Suprapubic skin (tissue), 4 donors: ENCODE results near the gene INF2. TPM values are rescaled to one million over a fixed set of nuclear protein-coding genes. Genes with fewer than 3 reads are reported as not detected.
"Not testable (repeated sequence)": the region's sequence is repeated elsewhere in the genome, so short reads cannot be mapped to it uniquely, and the experiment has no call there.

Source experiments
- DNase-seq, 2 donors: peaks; one replicate each; pipeline ENCODE4 v3.0.0-alpha.2; 2019; ENCODE audit warnings: low spot score in 2 of 2
- H3K27ac ChIP-seq: fragments of 200-600 bp; sonication (generic); one replicate; pipeline ENCODE4 v1.5.1; 2019
- H3K27me3 ChIP-seq: fragments of 200-600 bp; sonication (generic); one replicate; pipeline ENCODE4 v1.5.1; 2019
- H3K36me3 ChIP-seq: fragments of 200-600 bp; sonication (generic); one replicate; pipeline ENCODE4 v1.5.1; 2019
- H3K4me1 ChIP-seq: fragments of 200-600 bp; sonication (generic); one replicate; pipeline ENCODE4 v1.5.1; 2019
- H3K4me3 ChIP-seq: fragments of 200-600 bp; sonication (generic); one replicate; pipeline ENCODE4 v1.5.1; 2019; ENCODE audit warnings: mild to moderate bottlenecking
- H3K9me3 ChIP-seq: fragments of 200-600 bp; sonication (generic); one replicate; pipeline ENCODE4 v1.5.1; 2019
- CTCF ChIP-seq, 2 donors: fragments of 200-600 bp in 1 of 2; fragments of 450-650 bp in 1 of 2; sonication (generic) in 1 of 2; IDR thresholded peaks; one replicate each; pipeline ENCODE4 v1.5.1; 2016 to 2019; ENCODE audit warnings: antibody characterized with exemption in 2 of 2, mild to moderate bottlenecking in 1 of 2, moderate library complexity in 1 of 2
- EP300 ChIP-seq: sonication (generic); formaldehyde crosslinking; IDR thresholded peaks from one replicate; pipeline ENCODE4 v1.6.1; 2017; ENCODE audit warnings: antibody characterized with exemption
- POLR2A ChIP-seq, 2 donors: fragments of 450-650 bp; IDR thresholded peaks; one replicate each; pipeline ENCODE4 v1.6.1; 2017; ENCODE audit warnings: antibody characterized with exemption in 2 of 2, mild to moderate bottlenecking in 2 of 2, moderate library complexity in 2 of 2
- POLR2AphosphoS5 ChIP-seq, 3 donors: sonication (generic); formaldehyde crosslinking; IDR thresholded peaks; one replicate each; pipeline ENCODE4 v1.6.1; 2017; ENCODE audit warnings: antibody characterized with exemption in 3 of 3
- WGBS: methylation state at CpG from one replicate; pipeline ENCODE4 v1.1.5; 2018; 5-methylcytosine and 5-hydroxymethylcytosine counted together
- total RNA-seq, 4 donors: library from RNA; depleted of rRNA; stranded (reverse); fragments of >200 nt; gene quantifications; one replicate each; pipeline ENCODE4 v1.1.0, GENCODE V29; 2016

Gene INF2
- total RNA-seq, 4 donors from 2014 or later = 52.1 to 126 (median 81.8) TPM

GRCh38 chr14:104724407-104724980 lies 35.1 kb downstream of the INF2 start:
- Histone ChIP-seq H3K4me3 (peak overlapping the region; percentile 80), H3K4me1 (peaks cover 29% of the 10 kb centered on the region), H3K27me3 (no peaks in the 10 kb centered on the region), H3K27ac (no peak overlapping the region), H3K9me3 (no peaks in the 10 kb centered on the region), H3K36me3 (peaks cover 7% of the 10 kb centered on the region)
- WGBS = 14% methylated on average over 3 of the region's 27 CpGs
- DNase-seq = no peak
- TF ChIP-seq EP300 (no peak), POLR2A (IDR thresholded peaks at IDR 0.05) (no peak), CTCF (IDR thresholded peaks at IDR 0.05) (no peak), POLR2AphosphoS5 (IDR thresholded peaks at IDR 0.05) (no peak)

- Histone ChIP-seq H3K27ac (no peak overlapping the region), H3K36me3 (no peaks in the 10 kb centered on the region), H3K4me3 (peak overlapping the region; percentile 80), H3K4me1 (peaks cover 29% of the 10 kb centered on the region), H3K27me3 (no peaks in the 10 kb centered on the region), H3K9me3 (no peaks in the 10 kb centered on the region)
- no peak for TF ChIP-seq POLR2A (IDR thresholded peaks at IDR 0.05)
- peak in 1 of 2 donors; percentile 6 for TF ChIP-seq CTCF (IDR thresholded peaks at IDR 0.05)
- WGBS = 43% methylated on average over 11 of the region's 24 CpGs
- no peak for DNase-seq
Observed at GRCh38 chr14:104724981-104725771, 35.8 kb downstream of the INF2 start.

- Histone ChIP-seq H3K9me3 (no peaks in the 10 kb centered on the region), H3K27ac (no peak overlapping the region), H3K36me3 (no peaks in the 10 kb centered on the region), H3K4me3 (no peak overlapping the region), H3K4me1 (peaks cover 29% of the 10 kb centered on the region), H3K27me3 (no peaks in the 10 kb centered on the region)
- 77% methylated on average over 11 of the region's 25 CpGs for WGBS
- TF ChIP-seq EP300 (no peak), POLR2AphosphoS5 (IDR thresholded peaks at IDR 0.05) (no peak), POLR2A (IDR thresholded peaks at IDR 0.05) (no peak)
- no peak for DNase-seq
Observed at GRCh38 chr14:104725772-104726548, 36.5 kb downstream of the INF2 start.

GRCh38 chr14:104726600-104727451 lies 37.4 kb downstream of the INF2 start:
- Histone ChIP-seq H3K9me3 (no peaks in the 10 kb centered on the region), H3K36me3 (no peaks in the 10 kb centered on the region), H3K27me3 (no peaks in the 10 kb centered on the region), H3K27ac (no peak overlapping the region), H3K4me3 (no peak overlapping the region), H3K4me1 (peaks cover 34% of the 10 kb centered on the region)
- 78% methylated on average over 19 of the region's 21 CpGs for WGBS
- TF ChIP-seq POLR2AphosphoS5 (IDR thresholded peaks at IDR 0.05) (no peak), POLR2A (IDR thresholded peaks at IDR 0.05) (no peak), EP300 (no peak), CTCF (IDR thresholded peaks at IDR 0.05) (no peak)
- DNase-seq = no peak

DNA sequence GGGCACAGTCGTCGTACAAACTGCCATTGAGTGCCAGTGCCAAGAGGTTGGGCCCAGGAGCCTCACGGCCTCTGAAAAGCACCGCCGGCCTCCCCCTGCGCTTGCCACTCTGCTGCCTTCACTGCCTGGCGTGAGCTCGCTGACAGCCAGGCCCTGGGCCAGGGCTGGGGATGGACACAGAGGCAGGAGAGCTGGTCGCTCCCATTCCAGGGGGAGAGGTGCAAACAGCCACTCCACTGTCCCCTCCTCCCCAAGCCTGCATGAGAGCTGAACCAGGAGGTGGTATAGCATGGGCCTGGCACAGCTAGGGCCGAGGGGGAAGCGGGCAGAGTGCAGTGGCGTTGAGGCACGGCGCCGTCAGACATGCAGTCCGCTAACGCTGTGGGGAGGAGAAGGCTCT lies 39.2 kb downstream of the INF2 start:
- Histone ChIP-seq H3K9me3 (no peaks in the 10 kb centered on the region), H3K4me1 (peaks cover 40% of the 10 kb centered on the region), H3K27me3 (no peaks in the 10 kb centered on the region), H3K27ac (no peak overlapping the region), H3K4me3 (no peak overlapping the region), H3K36me3 (no peaks in the 10 kb centered on the region)
- TF ChIP-seq POLR2A (IDR thresholded peaks at IDR 0.05) (no peak), POLR2AphosphoS5 (IDR thresholded peaks at IDR 0.05) (no peak), CTCF (IDR thresholded peaks at IDR 0.05) (no peak), EP300 (no peak)
- 88% methylated on average over 9 of the region's 17 CpGs for WGBS
- DNase-seq = no peak

GRCh38 chr14:104729176-104729834 lies 39.9 kb downstream of the INF2 start:
- not testable (repeated sequence) for H3K27me3 ChIP-seq, H3K36me3 ChIP-seq, H3K4me3 ChIP-seq, DNase-seq, H3K9me3 ChIP-seq, H3K27ac ChIP-seq
- 94% methylated on average over 36 of the region's 73 CpGs for WGBS
- H3K4me1 ChIP-seq = peaks cover 38% of the 10 kb centered on the region
